Measurements from ENCODE around the gene HMBS.

HMBS gene

GRCh38 chr11:119054418-119054817 is 30.3 kb upstream of the HMBS start:
- no CpG with 5 or more reads among the region's 10 CpGs for WGBS, 2 donors (ENCODE audit: extremely low coverage in 2 of 2, insufficient read length in 2 of 2, insufficient replicate concordance in 1 of 2)

GRCh38 chr11:119055901-119056300 is 28.8 kb upstream of the HMBS start:
- Histone ChIP-seq H3K27me3 (ENCODE audit: control insufficient read depth in 3 of 3, insufficient read depth in 3 of 3, low read depth in 1 of 3, low read length in 3 of 3) (no peaks in the 10 kb centered on the region), H3K9me3 (replicated peaks in 1 of 2; ENCODE audit: control insufficient read depth in 2 of 2, insufficient read depth in 1 of 2, low read depth in 1 of 2, low read length in 2 of 2) (no peaks in the 10 kb centered on the region)
- no CpG with 5 or more reads among the region's 6 CpGs for WGBS, 2 donors (ENCODE audit: extremely low coverage in 2 of 2, insufficient read length in 2 of 2, insufficient replicate concordance in 1 of 2)

More at GRCh38 chr11:119054418-119054817, 30.3 kb upstream of the HMBS start:
- Histone ChIP-seq H3K79me1 (ENCODE audit: low read depth, low read length) (peaks cover 27% of the 10 kb centered on the region), H2AK5ac (ENCODE audit: low read depth, low read length) (no peak overlapping the region), H3K14ac (ENCODE audit: low read length) (no peak overlapping the region), H4K91ac (ENCODE audit: low read depth, low read length, poor library complexity) (no peak overlapping the region), H3K27me3 (ENCODE audit: control insufficient read depth in 3 of 3, insufficient read depth in 3 of 3, low read depth in 1 of 3, low read length in 3 of 3) (no peaks in the 10 kb centered on the region), H3K4me1 (ENCODE audit: control insufficient read depth in 2 of 2, insufficient read depth in 1 of 2, low read depth in 1 of 2, low read length in 2 of 2) (peaks cover 5% of the 10 kb centered on the region in 2 donors), H2AFZ (ENCODE audit: low read length) (no peak overlapping the region), H4K8ac (ENCODE audit: low read depth, low read length) (no peak overlapping the region), H2BK12ac (ENCODE audit: low read length) (no peak overlapping the region), H2BK15ac (ENCODE audit: low read length) (no peak overlapping the region), H2BK5ac (ENCODE audit: low read length) (peak overlapping the region; percentile 30), H3K18ac (ENCODE audit: low read length) (no peak overlapping the region), H2BK120ac (ENCODE audit: low read depth, low read length) (no peak overlapping the region), H3K9ac (ENCODE audit: low read depth, low read length, poor library complexity) (no peak overlapping the region), H3K4me2 (ENCODE audit: insufficient read depth, low read length, poor library complexity, severe bottlenecking) (no peak overlapping the region), H3K4ac (ENCODE audit: low read length) (no peak overlapping the region), H3K9me3 (replicated peaks in 1 of 2; ENCODE audit: control insufficient read depth in 2 of 2, insufficient read depth in 1 of 2, low read depth in 1 of 2, low read length in 2 of 2) (no peaks in the 10 kb centered on the region), H3K36me3 (replicated peaks in 1 of 2; ENCODE audit: control insufficient read depth in 2 of 2, insufficient read depth in 2 of 2, low read length in 2 of 2) (peaks cover 49 to 62% of the 10 kb centered on the region in 2 donors), H3K23ac (ENCODE audit: low read depth, low read length, poor library complexity) (peak overlapping the region; percentile 49), H3K4me3 (ENCODE audit: low read length in 2 of 2) (peak overlapping the region in 1 of 2 donors; percentile 79), H3K27ac (replicated peaks; ENCODE audit: low read length) (no peak overlapping the region)
- DNase-seq (ENCODE audit: low spot score), result no peak

GRCh38 chr11:119056421-119056999 is 28.2 kb upstream of the HMBS start:
- H3K27ac ChIP-seq (replicated peaks; ENCODE audit: low read length), result peak overlapping the region; percentile 75
- peak overlapping the region; percentile 75 for H3K4me2 ChIP-seq (ENCODE audit: insufficient read depth, low read length, poor library complexity, severe bottlenecking)
- H3K23ac ChIP-seq (ENCODE audit: low read depth, low read length, poor library complexity), result peak overlapping the region; percentile 98
- H3K9me3 ChIP-seq (replicated peaks in 1 of 2; ENCODE audit: control insufficient read depth in 2 of 2, insufficient read depth in 1 of 2, low read depth in 1 of 2, low read length in 2 of 2), result no peaks in the 10 kb centered on the region
- no CpG with 5 or more reads among the region's 48 CpGs for WGBS, 2 donors (ENCODE audit: extremely low coverage in 2 of 2, insufficient read length in 2 of 2, insufficient replicate concordance in 1 of 2)
- peak overlapping the region; percentile 78 for H2AK5ac ChIP-seq (ENCODE audit: low read depth, low read length)
- DNase-seq (ENCODE audit: low spot score), result peak; percentile 32
- H4K8ac ChIP-seq (ENCODE audit: low read depth, low read length), result no peak overlapping the region
- no peak overlapping the region for H2BK15ac ChIP-seq (ENCODE audit: low read length)
- H4K91ac ChIP-seq (ENCODE audit: low read depth, low read length, poor library complexity), result peak overlapping the region; percentile 53
- H3K4ac ChIP-seq (ENCODE audit: low read length), result no peak overlapping the region
- peak overlapping the region; percentile 39 for H2BK5ac ChIP-seq (ENCODE audit: low read length)
- H3K18ac ChIP-seq (ENCODE audit: low read length), result peak overlapping the region; percentile 97
- peak overlapping the region; percentile 82 for H3K14ac ChIP-seq (ENCODE audit: low read length)
- H3K79me1 ChIP-seq (ENCODE audit: low read depth, low read length), result peaks cover 27% of the 10 kb centered on the region
- H2BK12ac ChIP-seq (ENCODE audit: low read length), result peak overlapping the region; percentile 22
- H3K27me3 ChIP-seq (ENCODE audit: control insufficient read depth in 3 of 3, insufficient read depth in 3 of 3, low read depth in 1 of 3, low read length in 3 of 3), result no peaks in the 10 kb centered on the region
- peak overlapping the region; percentile 96 for H2AFZ ChIP-seq (ENCODE audit: low read length)
- peak overlapping the region; percentile 96 for H3K9ac ChIP-seq (ENCODE audit: low read depth, low read length, poor library complexity)
- peaks cover 35 to 42% of the 10 kb centered on the region in 2 donors for H3K36me3 ChIP-seq (replicated peaks in 1 of 2; ENCODE audit: control insufficient read depth in 2 of 2, insufficient read depth in 2 of 2, low read length in 2 of 2)
- H3K4me3 ChIP-seq (ENCODE audit: low read length in 2 of 2), result peak overlapping the region; percentile 79 to 96
- H2BK120ac ChIP-seq (ENCODE audit: low read depth, low read length), result no peak overlapping the region
- peaks cover 5% of the 10 kb centered on the region in 2 donors for H3K4me1 ChIP-seq (ENCODE audit: control insufficient read depth in 2 of 2, insufficient read depth in 1 of 2, low read depth in 1 of 2, low read length in 2 of 2)

More at GRCh38 chr11:119055901-119056300, 28.8 kb upstream of the HMBS start:
- Histone ChIP-seq H3K4me3 (ENCODE audit: low read length in 2 of 2) (peak overlapping the region; percentile 79 to 96), H3K4me2 (ENCODE audit: insufficient read depth, low read length, poor library complexity, severe bottlenecking) (peak overlapping the region; percentile 75), H2AFZ (ENCODE audit: low read length) (peak overlapping the region; percentile 96), H3K36me3 (replicated peaks in 1 of 2; ENCODE audit: control insufficient read depth in 2 of 2, insufficient read depth in 2 of 2, low read length in 2 of 2) (peaks cover 41 to 48% of the 10 kb centered on the region in 2 donors), H3K4me1 (ENCODE audit: control insufficient read depth in 2 of 2, insufficient read depth in 1 of 2, low read depth in 1 of 2, low read length in 2 of 2) (peaks cover 5% of the 10 kb centered on the region in 2 donors), H4K91ac (ENCODE audit: low read depth, low read length, poor library complexity) (no peak overlapping the region), H2AK5ac (ENCODE audit: low read depth, low read length) (no peak overlapping the region), H3K27ac (replicated peaks; ENCODE audit: low read length) (no peak overlapping the region), H3K23ac (ENCODE audit: low read depth, low read length, poor library complexity) (no peak overlapping the region), H3K18ac (ENCODE audit: low read length) (no peak overlapping the region), H2BK120ac (ENCODE audit: low read depth, low read length) (no peak overlapping the region), H3K9ac (ENCODE audit: low read depth, low read length, poor library complexity) (no peak overlapping the region), H3K14ac (ENCODE audit: low read length) (no peak overlapping the region), H3K79me1 (ENCODE audit: low read depth, low read length) (peaks cover 27% of the 10 kb centered on the region), H3K4ac (ENCODE audit: low read length) (no peak overlapping the region), H4K8ac (ENCODE audit: low read depth, low read length) (no peak overlapping the region), H2BK5ac (ENCODE audit: low read length) (no peak overlapping the region), H2BK15ac (ENCODE audit: low read length) (no peak overlapping the region), H2BK12ac (ENCODE audit: low read length) (no peak overlapping the region)
- no peak for DNase-seq (ENCODE audit: low spot score)

- H2AFZ ChIP-seq (ENCODE audit: low read length), result peak within 1 kb of the TSS; percentile 96
- peak within 1 kb of the TSS; percentile 98 for H3K23ac ChIP-seq (ENCODE audit: low read depth, low read length, poor library complexity)
- H2BK12ac ChIP-seq (ENCODE audit: low read length), result peak within 1 kb of the TSS; percentile 22
- no peaks in the 10 kb centered on the region for H3K27me3 ChIP-seq (ENCODE audit: control insufficient read depth in 3 of 3, insufficient read depth in 3 of 3, low read depth in 1 of 3, low read length in 3 of 3)
- H3K9me3 ChIP-seq (replicated peaks in 1 of 2; ENCODE audit: control insufficient read depth in 2 of 2, insufficient read depth in 1 of 2, low read depth in 1 of 2, low read length in 2 of 2), result no peaks in the 10 kb centered on the region
- H3K4me3 ChIP-seq (ENCODE audit: low read length in 2 of 2), result peak within 1 kb of the TSS; percentile 79 to 96
- H3K4me1 ChIP-seq (ENCODE audit: control insufficient read depth in 2 of 2, insufficient read depth in 1 of 2, low read depth in 1 of 2, low read length in 2 of 2), result peaks cover 5% of the 10 kb centered on the region in 2 donors
- H2AK5ac ChIP-seq (ENCODE audit: low read depth, low read length), result peak within 1 kb of the TSS; percentile 78
- peak within 1 kb of the TSS; percentile 96 for H3K9ac ChIP-seq (ENCODE audit: low read depth, low read length, poor library complexity)
- H3K4ac ChIP-seq (ENCODE audit: low read length), result no peak within 1 kb of the TSS
- peak within 1 kb of the TSS; percentile 53 for H4K91ac ChIP-seq (ENCODE audit: low read depth, low read length, poor library complexity)
- no peak within 1 kb of the TSS for H2BK120ac ChIP-seq (ENCODE audit: low read depth, low read length)
- H2BK5ac ChIP-seq (ENCODE audit: low read length), result peak within 1 kb of the TSS; percentile 39
- peaks cover 26% of the 10 kb centered on the region for H3K79me1 ChIP-seq (ENCODE audit: low read depth, low read length)
- no CpG with 5 or more reads among the region's 79 CpGs for WGBS, 2 donors (ENCODE audit: extremely low coverage in 2 of 2, insufficient read length in 2 of 2, insufficient replicate concordance in 1 of 2)
- H2BK15ac ChIP-seq (ENCODE audit: low read length), result no peak within 1 kb of the TSS
- H3K4me2 ChIP-seq (ENCODE audit: insufficient read depth, low read length, poor library complexity, severe bottlenecking), result peak within 1 kb of the TSS; percentile 75
- DNase-seq (ENCODE audit: low spot score), result peak; percentile 97
- peaks cover 28 to 35% of the 10 kb centered on the region in 2 donors for H3K36me3 ChIP-seq (replicated peaks in 1 of 2; ENCODE audit: control insufficient read depth in 2 of 2, insufficient read depth in 2 of 2, low read length in 2 of 2)
- H4K8ac ChIP-seq (ENCODE audit: low read depth, low read length), result no peak within 1 kb of the TSS
- H3K18ac ChIP-seq (ENCODE audit: low read length), result peak within 1 kb of the TSS; percentile 97
- peak within 1 kb of the TSS; percentile 85 for H3K27ac ChIP-seq (replicated peaks; ENCODE audit: low read length)
- peak within 1 kb of the TSS; percentile 82 for H3K14ac ChIP-seq (ENCODE audit: low read length)
These were observed 27.5 kb upstream of the HMBS start, which contains the start of gene HYOU1 for GRCh38 chr11:119057000-119057769. TSS of gene HYOU1 (minus strand) at chr11:119057205. CDS start at chr11:119056160, 1,045 bp downstream.
